Fibroblast of skin of left quadriceps (primary cell): Measurements from ENCODE around the gene NEK8.
"Not testable (repeated sequence)": the region's sequence is repeated elsewhere in the genome, so short reads cannot be mapped to it uniquely, and the experiment has no call there.

Source experiments
- DNase-seq, 2 experiments: peaks; one replicate each; pipeline ENCODE4 v3.0.0-alpha.2; 2013; ENCODE audit warnings: low read depth in 2 of 2

Gene NEK8

GRCh38 chr17:28763804-28764266 lies 35.2 kb downstream of the NEK8 start:
- DNase-seq = peak; percentile 53 to 57

GRCh38 chr17:28765038-28765437 lies 36.5 kb downstream of the NEK8 start:
- no peak for DNase-seq

- DNase-seq = no peak
Measured at GRCh38 chr17:28773736-28774135, 45.1 kb downstream of the NEK8 start.

- no peak for DNase-seq
Measured at GRCh38 chr17:28774206-28774605, 45.6 kb downstream of the NEK8 start.

GRCh38 chr17:28777178-28777577 lies 48.6 kb downstream of the NEK8 start:
- DNase-seq = no peak

- not testable (repeated sequence) for DNase-seq
Measured at GRCh38 chr17:28779601-28780000, 51.0 kb downstream of the NEK8 start.

GRCh38 chr17:28783161-28783560 lies 54.6 kb downstream of the NEK8 start:
- DNase-seq = no peak

GRCh38 chr17:28788100-28788499 lies 59.5 kb downstream of the NEK8 start:
- DNase-seq = no peak
